Astrocyte of the cerebellum (primary cell): ENCODE measurements around the gene TREX2.
"Not testable (repeated sequence)": the region's sequence is repeated elsewhere in the genome, so short reads cannot be mapped to it uniquely, and the experiment has no call there.

Source experiments
- DNase-seq: peaks from one replicate; pipeline ENCODE4 v3.0.0-alpha.2; 2011; ENCODE audit warnings: low read depth
- H3K4me3 ChIP-seq: 2 replicates; pipeline ENCODE4 v1.5.1; 2011; ENCODE audit warnings: mild to moderate bottlenecking, low read depth, low read length, moderate library complexity
- in situ Hi-C: cut with HindIII; loops from 2 replicates; pipeline ENCODE4 v1.10.0; 2017; ENCODE audit warnings: low sequenced_read_pairs
- TF ChIP-seq, protein P1 (sequence below): IDR thresholded peaks from 2 replicates; pipeline ENCODE4 v1.5.1; 2012; ENCODE audit warnings: low read length, low read depth, moderate library complexity, mild to moderate bottlenecking; ENCODE audit errors: missing control alignments

TREX2 gene

DNA sequence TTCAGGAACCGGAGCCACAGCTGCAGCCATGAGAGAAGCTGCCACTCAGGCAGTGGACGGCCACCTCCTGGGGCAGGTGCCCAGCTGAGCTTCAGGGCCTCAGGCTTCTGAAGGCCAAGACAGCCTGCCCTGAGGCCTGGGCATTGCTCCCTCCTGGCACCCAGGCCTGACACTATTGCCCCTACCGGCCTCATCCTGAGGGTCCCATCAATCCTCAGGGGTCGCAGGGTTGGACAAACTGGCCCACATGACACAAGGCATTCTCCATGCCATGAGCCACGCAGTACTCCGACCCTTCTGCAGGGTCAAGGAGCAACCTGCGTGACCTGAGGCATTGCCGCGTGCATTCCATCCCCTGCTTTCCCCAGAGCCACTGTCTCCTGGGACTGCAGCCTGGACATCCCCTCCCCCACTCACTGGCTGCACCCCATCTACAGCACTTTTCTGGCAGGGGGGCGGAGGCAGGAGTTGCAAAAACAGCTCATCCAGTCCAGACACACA is 37.6 kb downstream of the TREX2 start:
- in situ Hi-C loops = no loop called here
- no peak for DNase-seq
- TF ChIP-seq, protein P1, sequence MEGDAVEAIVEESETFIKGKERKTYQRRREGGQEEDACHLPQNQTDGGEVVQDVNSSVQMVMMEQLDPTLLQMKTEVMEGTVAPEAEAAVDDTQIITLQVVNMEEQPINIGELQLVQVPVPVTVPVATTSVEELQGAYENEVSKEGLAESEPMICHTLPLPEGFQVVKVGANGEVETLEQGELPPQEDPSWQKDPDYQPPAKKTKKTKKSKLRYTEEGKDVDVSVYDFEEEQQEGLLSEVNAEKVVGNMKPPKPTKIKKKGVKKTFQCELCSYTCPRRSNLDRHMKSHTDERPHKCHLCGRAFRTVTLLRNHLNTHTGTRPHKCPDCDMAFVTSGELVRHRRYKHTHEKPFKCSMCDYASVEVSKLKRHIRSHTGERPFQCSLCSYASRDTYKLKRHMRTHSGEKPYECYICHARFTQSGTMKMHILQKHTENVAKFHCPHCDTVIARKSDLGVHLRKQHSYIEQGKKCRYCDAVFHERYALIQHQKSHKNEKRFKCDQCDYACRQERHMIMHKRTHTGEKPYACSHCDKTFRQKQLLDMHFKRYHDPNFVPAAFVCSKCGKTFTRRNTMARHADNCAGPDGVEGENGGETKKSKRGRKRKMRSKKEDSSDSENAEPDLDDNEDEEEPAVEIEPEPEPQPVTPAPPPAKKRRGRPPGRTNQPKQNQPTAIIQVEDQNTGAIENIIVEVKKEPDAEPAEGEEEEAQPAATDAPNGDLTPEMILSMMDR = no peak
- H3K4me3 ChIP-seq = no peak overlapping the region

DNA sequence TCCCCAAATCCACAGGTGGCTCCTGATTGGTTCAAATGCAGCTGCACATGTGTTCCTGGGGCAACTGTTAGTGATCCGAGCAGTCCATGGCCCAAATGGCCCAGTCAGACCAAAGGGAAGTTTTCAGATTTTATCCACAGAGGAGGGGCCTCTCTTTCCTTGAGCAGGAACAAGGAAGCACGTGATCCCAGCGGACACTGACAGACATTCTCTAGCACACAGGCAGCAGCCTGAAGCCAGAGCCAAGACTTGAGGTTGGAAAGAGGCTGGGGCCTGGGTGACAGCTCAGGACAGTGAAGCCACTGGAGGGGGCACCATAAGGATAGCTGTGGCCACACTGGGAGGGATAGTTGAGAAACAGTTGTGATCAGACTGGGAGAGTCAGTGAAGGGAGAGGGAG is 38.1 kb downstream of the TREX2 start:
- TF ChIP-seq, protein P1 = no peak
- DNase-seq = no peak
- in situ Hi-C loops = no loop called here
- H3K4me3 ChIP-seq = no peak overlapping the region

DNA sequence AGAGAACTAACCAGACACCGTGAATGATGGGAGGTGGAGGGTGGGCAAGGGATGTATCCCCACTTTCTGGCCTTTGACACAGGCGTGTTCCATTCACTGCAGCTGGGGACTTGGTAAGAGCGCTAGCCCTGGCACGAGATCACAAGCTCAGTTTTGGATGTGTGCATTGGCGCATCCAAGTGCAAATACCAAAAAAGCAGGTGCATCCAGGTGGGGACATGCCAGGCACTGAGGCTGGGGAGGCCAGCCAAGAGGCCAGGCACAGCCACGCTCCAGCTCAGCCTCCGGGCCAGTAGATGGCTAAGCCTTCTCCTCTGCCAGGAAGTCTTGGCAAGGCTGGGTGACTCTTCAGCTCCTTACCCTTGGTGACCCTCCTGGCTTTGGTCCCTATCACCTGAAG is 39.0 kb downstream of the TREX2 start:
- H3K4me3 ChIP-seq = no peak overlapping the region
- DNase-seq = no peak
- TF ChIP-seq, protein P1 = no peak
- in situ Hi-C loops = no loop called here

DNA sequence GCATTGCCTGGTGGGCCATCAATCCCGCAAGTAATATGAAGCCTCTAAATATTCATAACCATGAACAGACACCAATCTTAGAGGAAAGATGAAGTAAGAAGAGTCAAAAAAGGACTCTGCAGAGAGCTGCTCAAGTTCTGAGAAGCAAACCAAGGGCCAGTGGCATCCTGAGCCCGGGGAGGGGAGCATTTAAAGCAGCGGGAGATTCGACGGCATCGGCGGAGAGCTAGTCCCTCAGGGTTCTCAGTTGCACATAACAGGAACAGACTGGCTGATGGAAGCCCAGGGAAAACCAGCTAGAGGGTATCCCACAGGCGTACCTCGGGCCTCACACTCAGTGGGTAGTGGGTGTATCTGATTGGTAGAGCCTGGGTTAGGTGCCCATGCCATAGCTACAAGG is 39.8 kb downstream of the TREX2 start:
- in situ Hi-C loops = no loop called here
- DNase-seq = no peak
- H3K4me3 ChIP-seq = no peak overlapping the region
- TF ChIP-seq, protein P1 = no peak

DNA sequence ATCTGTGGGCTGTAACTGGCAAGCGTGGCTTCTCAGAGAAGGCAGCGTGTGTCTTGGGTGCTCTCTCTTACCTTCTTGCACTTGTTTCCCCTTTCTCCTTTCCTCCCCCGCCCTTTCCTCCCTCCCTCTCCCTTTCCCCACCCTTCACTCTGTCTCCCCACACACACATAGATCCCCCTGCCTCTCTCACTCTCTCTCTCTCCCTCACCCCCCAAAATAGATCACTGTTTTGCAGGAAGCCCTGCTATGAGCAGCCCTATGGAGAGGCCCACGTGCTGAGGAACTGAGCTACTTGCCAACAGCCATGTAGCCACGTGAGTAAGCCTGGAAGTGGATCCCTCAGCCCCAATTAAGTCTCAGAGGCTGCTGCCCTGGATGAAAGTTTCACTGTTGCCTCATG is 40.4 kb downstream of the TREX2 start:
- in situ Hi-C loops = no loop called here
- DNase-seq = no peak
- no peak overlapping the region for H3K4me3 ChIP-seq
- TF ChIP-seq, protein P1 = no peak

DNA sequence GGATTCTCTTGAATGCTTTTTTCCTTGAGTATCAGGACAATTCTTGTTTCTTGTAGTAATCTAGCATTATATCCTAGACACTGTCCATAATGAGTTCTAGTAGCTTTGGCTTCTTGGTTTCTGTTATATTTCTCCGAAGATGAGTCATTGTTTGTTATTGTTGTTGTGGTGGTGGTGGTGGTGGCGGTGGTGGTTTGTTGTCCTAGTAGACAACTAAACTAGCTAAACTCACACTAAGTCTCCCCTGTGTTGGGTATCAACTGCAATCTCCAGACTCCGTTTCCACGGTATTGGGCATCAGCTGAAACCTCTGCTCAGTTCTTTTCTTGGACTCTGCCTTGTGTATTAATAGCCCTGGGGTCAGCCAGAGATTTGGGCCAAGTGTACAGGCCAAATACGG is 41.5 kb downstream of the TREX2 start:
- in situ Hi-C loops, H3K4me3 ChIP-seq: not testable (repeated sequence)

DNA sequence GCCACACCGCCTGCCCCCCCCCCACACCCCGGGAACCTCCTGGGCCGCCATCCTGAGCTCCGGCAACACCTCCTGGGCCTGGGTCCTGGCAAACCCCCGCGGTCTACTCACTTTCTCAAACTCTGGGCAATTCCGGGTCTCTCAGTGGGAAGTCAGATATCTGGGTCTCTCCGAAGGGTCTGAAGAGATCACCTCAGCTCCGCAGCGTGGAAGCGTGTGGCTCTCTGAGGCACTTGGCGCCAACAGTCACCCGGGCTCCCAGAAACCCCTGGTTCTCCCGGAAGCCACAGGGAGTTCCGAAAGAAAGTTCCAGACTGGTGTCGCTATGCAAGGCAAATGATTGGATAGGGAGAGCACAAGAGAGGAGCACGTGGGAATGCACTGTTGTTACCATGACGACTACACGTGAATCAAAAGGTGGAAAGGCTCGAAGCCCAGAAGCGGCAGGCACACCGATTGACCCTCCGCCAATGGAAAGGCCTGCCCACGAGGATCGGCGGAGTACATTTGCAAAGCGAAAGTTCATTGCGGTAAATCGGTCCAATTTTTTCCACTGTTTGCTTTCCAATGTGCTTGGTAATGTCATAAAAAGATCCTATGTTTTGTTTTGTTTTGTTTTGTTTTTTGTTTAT is 44.6 kb downstream of the TREX2 start, which contains the start of gene PNMA6E:
Gene PNMA6E, minus strand, starts transcription at position 218 of the 632 bp plus-strand sequence. CDS start 2,501 bp downstream, outside the sequence.
- in situ Hi-C loops = no loop called here
- no peak for DNase-seq
- TF ChIP-seq, protein P1 = no peak
- no peak within 1 kb of the TSS for H3K4me3 ChIP-seq

More for the DNA sequence above, 41.5 kb downstream of the TREX2 start:
- DNase-seq = not testable (repeated sequence)
